GDM1 (cell line): ENCODE measurements around the gene CSGALNACT2.
A peak's percentile ranks its signal among the peaks of the same experiment; 100 is the strongest.
"Not testable (repeated sequence)": the region's sequence is repeated elsewhere in the genome, so short reads cannot be mapped to it uniquely, and the experiment has no call there.

Experiments used
- DNase-seq: peaks from one replicate; lab custom pipeline; 2025; lab: John Stamatoyannopoulos, UW

CSGALNACT2 gene

DNA sequence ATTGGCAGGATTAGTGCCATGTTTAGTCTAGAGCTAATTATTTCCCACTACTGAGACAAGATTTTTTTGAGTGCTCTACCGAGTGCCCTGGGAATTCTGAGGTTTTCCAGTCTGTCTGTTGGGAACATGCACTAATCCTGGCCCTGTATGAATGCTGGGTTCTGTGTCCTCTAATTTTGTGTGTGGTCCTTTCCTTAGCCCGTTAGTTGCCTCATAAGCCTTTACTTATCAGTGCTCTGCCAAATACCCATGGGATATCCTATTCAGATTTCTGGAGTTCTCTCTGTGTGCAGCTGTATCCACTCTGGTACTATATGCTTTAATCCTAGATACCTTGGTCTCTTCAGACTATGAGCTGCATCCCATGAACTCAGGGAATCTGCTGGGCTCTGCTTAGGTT lies 13.1 kb downstream of the CSGALNACT2 start:
- DNase-seq: no peak

DNA sequence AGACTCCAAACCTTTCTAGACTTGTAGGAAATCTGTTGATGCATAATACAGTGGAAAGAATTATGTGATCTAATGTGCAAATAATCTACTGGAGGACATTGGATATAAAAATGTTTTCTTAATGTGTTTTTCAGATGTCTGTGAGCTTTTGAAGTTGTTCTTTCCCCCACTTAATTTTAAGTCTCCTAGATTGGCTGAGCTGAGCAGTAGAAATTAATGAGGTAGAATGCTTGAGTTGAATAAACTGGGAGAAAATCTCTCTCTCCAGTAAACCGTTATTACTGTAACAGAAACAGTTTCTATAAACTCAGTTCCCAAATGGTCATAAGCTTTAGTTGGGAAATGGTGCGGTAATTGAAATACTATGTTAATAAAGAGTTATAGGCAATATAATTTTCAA lies 15.7 kb downstream of the CSGALNACT2 start:
- DNase-seq: no peak

DNA sequence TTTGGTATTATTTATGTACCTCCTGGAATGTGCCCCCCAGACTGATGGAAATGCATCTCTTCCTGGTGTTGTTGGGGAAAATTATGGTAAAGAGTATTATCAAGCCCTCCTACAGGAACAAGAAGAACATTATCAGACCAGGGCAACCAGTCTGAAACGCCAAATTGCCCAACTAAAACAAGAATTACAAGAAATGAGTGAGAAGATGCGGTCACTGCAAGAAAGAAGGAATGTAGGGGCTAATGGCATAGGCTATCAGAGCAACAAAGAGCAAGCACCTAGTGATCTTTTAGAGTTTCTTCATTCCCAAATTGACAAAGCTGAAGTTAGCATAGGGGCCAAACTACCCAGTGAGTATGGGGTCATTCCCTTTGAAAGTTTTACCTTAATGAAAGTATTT lies 17.0 kb downstream of the CSGALNACT2 start:
- DNase-seq: no peak

DNA sequence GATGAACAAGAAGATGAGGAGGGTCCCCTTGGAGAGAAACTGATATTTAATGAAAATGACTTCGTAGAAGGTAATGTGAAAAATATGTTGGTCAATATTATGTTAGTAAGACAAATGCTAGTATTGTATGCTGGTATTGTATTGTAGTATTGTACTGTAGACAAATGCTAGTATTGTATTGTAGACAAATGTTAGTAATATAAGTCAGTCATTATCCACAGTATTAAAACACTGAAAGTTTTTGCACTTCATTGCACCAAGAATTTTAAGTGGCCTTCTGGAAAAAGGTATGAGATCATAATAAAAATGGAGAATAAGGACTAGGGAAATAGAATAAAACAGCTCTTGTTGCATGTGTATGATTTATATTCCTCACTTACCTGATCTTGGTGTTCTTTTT lies 17.5 kb downstream of the CSGALNACT2 start:
- no peak for DNase-seq

DNA sequence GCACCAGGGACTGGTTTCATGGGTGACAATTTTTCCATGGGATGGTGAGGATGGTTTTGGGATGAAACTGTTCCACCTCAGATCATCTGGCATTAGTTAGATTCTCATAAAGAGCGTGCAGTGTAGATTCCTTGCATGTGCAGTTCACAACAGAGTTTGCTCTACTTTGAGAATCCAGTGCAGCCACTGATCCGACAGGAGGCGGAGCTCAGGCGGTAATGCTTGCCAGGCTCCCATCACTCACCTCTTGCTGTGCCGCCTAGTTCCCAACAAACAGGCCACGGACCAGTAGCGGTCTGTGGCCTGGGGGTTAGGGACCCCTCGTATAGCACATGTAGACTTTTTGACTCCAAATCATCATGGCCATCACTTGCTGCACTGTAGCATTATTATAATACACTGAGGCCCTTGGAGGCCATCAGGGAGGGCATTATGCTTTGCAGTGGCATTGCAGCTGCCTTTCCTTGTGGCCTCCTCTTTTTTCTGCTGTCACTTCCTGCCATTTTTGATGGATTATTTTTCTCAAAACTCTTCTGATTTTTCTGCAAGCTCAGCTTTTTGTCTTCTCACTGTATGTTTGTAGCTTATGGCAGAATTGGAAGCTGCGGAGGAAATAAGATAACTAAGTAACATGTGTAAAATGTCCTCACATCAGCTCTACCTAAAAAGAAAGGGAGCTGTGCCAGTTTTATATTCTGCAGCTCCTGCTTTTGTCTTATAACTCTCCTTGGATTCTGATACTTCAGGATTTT lies 18.5 kb downstream of the CSGALNACT2 start:
- no peak for DNase-seq

DNA sequence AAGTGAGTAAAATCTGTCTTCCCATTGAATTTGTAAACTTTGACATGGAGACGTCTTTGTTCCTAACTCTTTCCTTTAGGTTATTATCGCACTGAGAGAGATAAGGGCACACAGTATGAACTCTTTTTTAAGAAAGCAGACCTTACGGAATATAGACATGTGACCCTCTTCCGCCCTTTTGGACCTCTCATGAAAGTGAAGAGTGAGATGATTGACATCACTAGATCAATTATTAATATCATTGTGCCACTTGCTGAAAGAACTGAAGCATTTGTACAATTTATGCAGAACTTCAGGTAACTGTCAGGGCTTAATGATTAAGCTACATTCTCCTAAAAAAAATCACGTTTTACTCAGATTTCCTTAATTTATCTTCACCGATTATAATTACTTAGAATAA lies 20.4 kb downstream of the CSGALNACT2 start:
- no peak for DNase-seq

DNA sequence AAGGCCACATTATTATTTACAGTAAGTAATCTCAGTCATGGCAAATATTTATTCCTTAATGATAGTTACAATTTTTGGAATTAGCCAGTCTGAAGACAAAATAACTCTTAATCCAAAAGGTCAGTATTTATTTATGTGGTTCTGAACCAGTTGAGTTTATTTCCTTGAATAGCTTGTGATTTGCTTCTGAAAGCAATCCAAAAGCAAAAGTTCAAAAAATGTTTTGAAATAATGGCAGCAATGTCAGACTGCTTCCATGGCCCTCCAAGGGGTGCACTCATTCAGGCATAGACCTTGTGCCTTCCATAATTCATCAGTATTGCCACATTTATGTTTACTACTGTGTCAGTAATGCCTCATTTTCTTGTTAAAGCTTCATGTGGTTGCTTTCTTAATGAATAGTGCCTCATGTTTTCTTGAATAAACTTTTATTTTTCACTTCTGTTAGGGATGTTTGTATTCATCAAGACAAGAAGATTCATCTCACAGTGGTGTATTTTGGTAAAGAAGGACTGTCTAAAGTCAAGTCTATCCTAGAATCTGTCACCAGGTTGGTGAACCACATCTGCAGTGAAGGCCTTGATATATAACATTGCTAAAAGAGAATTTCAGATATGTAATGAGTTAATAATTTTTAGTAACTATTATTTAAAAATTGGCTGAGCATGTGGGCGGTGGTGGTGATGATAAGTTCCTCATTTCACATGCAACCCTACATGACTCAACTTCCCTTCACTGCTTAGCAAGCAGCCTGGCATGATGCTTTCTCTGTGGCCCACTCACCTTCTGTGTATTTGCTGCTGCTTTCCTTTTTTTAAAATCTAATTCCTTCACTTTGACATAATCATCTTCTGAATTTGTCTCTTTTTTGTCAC lies 22.0 kb downstream of the CSGALNACT2 start:
- peak; percentile 8 for DNase-seq

DNA sequence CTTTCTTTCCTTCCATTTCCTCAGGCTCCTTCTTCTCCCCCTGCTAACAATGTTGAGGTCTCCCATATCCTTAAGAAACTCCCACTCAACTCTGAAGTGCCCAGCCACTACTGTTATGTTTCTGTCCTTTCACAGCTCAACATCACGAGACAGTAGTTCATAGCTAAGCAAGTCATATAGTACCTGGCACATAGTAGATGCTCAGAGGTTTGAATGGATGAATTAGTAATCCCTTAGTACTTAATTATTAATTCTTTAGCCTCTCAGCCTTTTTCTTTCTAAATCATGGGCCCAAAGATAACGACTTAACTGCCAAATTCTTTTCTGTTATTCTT lies 22.6 kb downstream of the CSGALNACT2 start:
- DNase-seq: no peak

DNA sequence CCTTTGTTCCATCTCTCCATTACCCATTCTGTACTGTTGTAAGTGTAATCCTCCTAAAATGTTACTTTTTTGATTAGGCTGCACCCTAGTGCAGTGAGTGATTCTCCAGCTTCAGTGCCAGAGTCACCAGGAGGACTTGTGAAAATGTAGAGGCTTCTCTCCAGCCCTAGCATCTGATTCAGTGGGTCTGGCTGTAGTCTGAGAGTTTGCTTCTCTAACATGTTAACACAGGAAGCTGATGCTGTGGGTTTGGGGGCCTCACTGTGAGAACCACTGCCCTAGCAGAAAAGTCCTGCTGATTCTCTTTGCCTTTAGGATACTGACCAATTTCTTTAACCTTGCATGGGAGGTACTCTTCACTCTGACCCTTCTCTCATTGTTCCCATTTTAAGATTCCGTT lies 24.4 kb downstream of the CSGALNACT2 start:
- no peak for DNase-seq

DNA sequence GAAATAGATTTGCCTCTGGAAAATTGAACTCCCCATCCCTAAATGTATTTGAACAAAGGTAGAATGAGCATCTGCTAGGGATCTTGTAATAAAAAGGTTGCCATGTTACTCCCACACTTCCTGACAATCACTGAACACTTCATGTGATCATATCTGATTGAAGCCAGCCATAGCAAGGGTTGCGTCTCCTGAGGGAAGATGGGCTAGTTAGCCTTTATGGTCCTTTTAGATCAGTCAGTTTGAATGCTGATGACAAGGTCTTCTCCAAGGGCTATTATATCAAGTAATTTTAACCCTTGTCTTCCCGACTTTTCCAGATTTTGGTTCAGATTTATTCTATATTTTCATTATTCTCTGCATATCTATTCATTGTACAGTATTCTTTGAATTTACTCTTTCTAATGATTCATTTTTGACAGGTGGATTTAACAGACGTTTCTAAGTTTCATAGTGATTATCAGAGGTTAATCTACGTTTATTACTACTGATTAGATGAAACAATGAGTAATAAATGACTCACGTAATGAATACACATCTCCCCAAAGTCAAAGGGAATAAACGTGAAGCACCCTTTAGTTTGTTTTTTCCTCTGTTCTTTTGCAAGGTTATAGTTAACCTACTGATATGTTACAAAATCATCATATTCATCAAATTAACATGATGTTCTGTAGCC lies 28.1 kb downstream of the CSGALNACT2 start:
- no peak for DNase-seq

DNA sequence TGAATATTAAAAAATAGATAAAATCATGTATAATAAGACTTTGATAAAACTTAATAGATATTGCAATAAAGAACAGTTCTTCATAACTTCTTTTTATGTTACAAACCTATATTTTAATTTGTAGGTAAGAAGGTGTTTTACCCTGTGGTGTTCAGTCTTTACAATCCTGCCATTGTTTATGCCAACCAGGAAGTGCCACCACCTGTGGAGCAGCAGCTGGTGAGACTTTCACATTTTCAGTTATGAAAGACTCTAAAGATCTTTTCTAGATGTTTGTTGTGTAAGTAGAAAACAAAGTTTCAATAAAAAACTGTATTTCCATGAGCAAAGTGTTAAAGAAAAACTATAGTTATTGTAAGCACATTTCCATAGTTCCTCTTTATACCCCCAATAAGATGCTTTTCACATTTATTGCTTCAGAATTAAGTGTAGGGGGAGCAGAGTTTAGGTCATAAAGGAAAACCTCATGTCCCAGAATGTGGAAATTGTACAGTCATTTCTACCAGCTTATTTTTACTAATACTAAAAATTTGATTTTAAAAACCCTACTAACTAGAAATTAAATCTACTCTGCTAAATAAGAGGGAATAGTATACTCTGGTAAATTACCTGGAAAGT lies 28.7 kb downstream of the CSGALNACT2 start:
- DNase-seq: no peak

DNA sequence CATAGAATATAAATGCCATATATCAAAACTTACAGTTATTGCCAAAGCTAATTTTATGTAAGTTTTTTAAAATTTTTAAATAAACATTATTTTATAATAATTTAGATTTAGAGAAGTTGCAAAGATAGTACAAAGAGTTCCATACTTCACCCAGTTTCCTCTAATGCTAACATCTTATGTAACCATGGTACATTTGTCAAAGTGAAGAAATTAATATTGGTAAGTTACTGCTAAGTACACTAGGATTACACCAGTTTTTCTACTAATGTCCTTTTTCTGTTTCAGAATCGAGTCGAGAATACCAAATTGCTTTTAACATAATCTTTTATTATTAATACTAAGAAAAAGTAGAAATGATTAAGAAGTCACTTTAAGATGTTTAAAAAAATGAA lies 29.2 kb downstream of the CSGALNACT2 start:
- no peak for DNase-seq

DNA sequence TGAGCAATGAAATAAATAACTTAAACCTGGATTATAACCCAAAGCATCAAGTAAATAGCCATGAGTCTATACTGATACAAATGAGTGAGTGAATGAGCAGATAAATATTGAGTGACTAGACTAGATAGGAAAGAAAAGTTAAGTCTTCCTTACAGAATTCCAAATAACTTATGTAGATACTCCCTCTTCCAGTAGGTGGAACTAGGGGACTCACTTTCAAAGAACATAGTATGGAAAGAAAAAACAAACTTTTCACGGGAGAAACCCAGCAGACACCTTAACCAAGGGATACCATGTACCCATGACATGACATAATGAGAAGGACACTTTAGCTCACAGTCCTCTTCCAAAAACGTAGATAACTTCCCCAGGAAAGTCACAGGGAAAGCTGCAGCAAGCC lies 32.2 kb downstream of the CSGALNACT2 start:
- no peak for DNase-seq

DNA sequence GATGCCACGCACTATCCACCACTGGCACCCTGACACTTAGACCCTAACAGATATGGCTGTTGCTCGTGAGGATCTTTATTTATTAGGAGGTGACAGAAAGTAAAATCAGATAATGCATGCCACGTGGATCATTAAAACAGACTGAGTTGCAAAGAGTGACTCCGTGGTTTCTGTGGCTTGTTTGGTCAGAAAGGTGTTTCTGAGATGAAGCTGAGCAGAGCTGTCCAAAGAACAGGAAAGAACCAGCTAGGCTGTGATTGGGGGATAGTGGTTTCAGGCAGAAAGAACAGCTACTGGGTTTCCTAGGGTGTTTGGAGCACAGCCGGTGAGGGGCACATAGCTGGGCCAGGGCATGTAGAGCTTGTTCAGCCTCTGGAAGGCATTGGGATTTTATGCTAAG lies 34.4 kb downstream of the CSGALNACT2 start:
- DNase-seq: no peak

DNA sequence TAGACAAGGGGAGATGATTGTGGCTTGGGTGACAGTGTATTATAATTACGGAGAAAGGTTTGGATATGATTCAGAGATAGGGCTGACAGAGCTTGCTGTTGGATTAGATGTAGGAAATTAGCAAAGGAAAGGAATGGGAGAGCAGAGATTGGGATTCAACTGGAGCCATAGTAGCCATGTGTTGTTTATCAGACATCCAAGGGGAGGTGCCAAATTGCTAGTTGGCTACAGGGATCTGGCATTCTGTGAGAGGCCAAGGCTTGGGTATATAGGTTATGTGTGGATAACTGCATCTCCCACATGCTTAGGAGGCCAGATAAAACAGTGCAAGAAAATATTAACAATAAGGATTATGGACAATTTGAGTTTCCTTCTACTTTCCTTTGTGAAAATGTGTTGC lies 34.9 kb downstream of the CSGALNACT2 start:
- DNase-seq: no peak

DNA sequence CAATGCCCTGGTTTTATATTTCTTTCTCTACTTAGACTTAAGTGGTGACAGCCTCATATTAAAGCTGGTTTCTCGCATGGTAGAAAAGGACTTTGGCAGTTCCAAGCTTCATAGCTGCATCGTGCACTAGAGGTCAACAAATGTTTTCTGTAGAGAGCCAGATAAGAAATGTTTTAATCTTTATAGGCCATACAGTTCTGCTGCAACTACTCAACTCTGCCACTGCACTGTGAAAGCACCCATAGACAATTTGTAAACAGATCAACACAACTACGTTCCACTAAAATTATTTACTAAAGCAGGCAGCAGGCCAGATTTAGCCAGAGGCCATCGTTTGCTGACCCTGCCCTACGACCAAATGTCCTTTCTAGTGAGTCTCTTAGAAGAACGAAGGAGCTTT lies 36.7 kb downstream of the CSGALNACT2 start:
- no peak for DNase-seq

DNA sequence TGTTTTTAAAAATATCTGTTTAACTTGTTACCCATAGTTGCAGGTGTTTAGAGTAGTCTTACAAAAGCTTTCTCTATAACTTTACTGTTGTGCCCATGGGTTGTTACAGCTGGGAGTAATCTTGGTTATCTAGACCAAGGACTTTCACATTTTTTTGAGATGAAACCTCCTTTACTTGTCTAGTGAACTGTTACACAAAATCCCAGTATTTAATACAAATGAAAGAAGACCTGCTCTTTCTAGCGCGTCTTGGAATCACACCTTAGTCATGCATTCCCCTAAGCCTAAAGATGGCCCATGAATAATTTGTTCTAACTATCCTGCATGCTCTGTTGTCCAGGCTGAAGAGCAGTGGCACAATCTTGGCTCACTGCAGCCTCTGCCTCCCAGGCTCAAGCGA lies 38.0 kb downstream of the CSGALNACT2 start:
- no peak for DNase-seq

DNA sequence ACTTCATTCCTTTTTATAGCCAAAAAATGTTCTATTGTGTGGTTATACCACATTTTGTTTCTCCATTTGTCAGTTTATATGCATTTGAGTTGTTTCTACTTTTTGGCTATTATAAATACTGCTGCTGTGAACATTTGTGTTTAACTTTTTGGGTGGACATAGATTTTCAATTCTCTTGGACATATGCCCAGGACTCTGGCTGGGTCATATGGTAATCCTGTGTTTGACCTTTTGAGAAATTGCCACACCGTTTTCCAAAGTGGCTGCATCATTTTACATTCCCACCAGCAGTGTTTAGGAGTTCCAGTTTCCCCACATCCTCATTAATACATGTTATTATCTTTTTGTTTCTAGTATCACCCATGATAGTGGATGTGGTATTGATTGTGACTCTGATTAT lies 39.4 kb downstream of the CSGALNACT2 start:
- no peak for DNase-seq

DNA sequence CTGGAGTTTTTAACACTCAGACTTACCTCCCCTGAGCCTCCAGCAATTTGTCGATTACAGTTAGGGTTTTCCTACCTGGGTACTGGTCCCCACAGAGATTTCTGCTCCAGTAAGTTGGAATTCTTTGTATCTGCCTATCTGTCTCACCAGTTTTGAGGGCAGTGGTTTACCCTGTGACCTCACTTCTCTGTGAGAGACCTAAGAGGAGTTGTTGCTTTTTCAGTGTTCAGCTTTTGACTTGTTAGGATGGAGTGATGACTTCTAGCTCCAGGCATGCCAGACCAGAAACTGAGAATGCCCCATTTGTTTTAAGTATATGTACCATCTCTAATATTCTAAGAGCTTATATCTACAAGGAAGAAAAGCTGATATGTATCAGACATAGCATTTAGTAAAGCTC lies 42.9 kb downstream of the CSGALNACT2 start:
- no peak for DNase-seq

DNA sequence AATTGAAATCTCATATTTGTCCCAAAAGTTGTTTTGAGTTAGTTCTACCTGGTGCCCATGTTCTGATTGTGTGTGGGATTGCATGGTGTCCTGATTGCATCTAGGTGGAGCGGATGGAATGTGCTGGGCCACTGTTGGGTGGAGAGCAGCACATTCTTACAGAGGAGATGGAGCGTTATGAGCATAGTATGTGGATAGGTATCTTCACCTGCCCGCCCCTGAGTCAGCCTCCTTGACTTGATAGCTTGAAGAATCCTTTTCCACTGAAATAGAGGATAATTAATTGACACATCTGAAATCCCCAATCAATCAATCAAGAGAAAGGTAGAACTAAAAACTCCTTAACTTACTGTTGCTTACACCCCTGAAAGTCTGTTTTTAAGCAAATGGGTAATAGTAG lies 45.5 kb downstream of the CSGALNACT2 start:
- not testable (repeated sequence) for DNase-seq

DNA sequence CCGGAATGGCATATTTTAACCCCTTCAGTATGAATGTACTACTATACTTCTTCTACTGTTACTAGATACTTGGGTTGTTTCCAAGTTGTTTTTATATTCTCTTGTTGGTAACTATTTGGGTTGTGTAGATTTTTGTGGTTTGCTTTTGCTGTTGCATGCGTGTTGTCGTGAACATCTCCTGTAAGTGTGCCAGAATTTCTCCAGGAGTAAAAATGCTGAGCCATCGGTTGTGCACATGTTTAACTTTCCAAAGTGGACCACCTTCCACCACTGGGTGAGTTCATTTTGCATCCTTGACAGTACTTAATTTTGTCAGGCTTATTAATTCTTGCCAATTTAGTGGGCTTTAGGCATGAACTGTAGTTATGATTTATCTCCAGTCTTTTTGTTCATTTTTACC lies 47.9 kb downstream of the CSGALNACT2 start:
- no peak for DNase-seq

DNA sequence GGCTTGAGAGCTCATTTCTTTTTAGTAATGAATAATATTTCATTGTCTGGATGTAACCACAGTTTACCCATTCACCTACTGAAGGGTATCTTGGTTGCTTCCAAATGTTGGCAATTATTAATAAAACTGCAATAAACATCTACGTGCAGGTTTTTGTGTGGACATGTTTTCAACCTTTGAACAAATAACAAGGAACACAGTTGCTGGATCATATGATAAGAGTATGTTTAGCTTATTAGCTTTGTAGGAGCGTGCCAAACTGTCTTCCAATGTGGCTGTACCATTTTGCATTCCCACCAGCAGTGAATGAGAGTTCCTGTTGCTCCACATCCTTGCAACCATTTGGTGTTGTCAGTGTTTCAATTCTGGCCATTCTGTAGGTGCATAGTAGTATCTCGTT lies 49.0 kb downstream of the CSGALNACT2 start:
- no peak for DNase-seq

DNA sequence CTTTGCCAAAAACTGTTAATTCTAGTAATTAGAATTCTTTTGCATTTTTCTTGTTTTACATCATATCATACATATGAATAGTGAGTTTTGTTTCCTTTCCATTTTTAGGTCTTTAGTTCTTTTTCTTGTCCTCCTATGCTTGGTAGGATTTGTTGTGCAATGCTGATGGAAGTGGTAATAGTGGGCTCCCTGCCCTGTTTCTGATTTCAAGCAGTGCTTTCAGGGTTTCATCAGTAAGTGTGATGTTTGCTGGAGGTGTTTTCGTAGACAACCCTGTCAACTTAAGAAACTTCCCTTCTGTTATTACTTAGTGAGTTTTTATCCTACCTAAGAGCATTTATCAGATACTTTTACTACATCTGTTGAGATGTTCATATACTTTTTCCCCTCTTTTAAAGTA lies 50.5 kb downstream of the CSGALNACT2 start:
- no peak for DNase-seq
